Measurements from ENCODE around the gene RAPH1. TPM values are rescaled to one million over a fixed set of nuclear protein-coding genes. Genes with fewer than 3 reads are reported as not detected.
"Not testable (repeated sequence)": the region's sequence is repeated elsewhere in the genome, so short reads cannot be mapped to it uniquely, and the experiment has no call there.

Gene RAPH1
- total RNA-seq, 1 donor from 2014 or later = 71.6 TPM

GRCh38 chr2:203527719-203528118 is 7.4 kb downstream of the RAPH1 start:
- no peaks in the 10 kb centered on the region for H3K27me3 Mint-ChIP-seq (ENCODE audit: low read depth)
- TF ChIP-seq CTCF (IDR thresholded peaks at IDR 0.05) = no peak
- H3K36me3 Mint-ChIP-seq (ENCODE audit: low read depth) = no peaks in the 10 kb centered on the region
- no peaks in the 10 kb centered on the region for H3K9me3 Mint-ChIP-seq (ENCODE audit: low read depth)
- no peak overlapping the region for H3K27ac Mint-ChIP-seq (ENCODE audit: unreplicated experiment)
- DNase-seq (ENCODE audit: low spot score) = no peak
- H3K4me1 Mint-ChIP-seq (ENCODE audit: low read depth) = peaks cover 39% of the 10 kb centered on the region
- H3K4me3 Mint-ChIP-seq (ENCODE audit: unreplicated experiment) = no peak overlapping the region

GRCh38 chr2:203513268-203513667 is 21.8 kb downstream of the RAPH1 start:
- peaks cover 16% of the 10 kb centered on the region for H3K4me1 Mint-ChIP-seq (ENCODE audit: low read depth)
- H3K9me3 Mint-ChIP-seq (ENCODE audit: low read depth); H3K27ac Mint-ChIP-seq (ENCODE audit: unreplicated experiment); H3K36me3 Mint-ChIP-seq (ENCODE audit: low read depth); H3K27me3 Mint-ChIP-seq (ENCODE audit: low read depth); H3K4me3 Mint-ChIP-seq (ENCODE audit: unreplicated experiment); DNase-seq (ENCODE audit: low spot score): not testable (repeated sequence)

- no peak for TF ChIP-seq CTCF (IDR thresholded peaks at IDR 0.05)
- H3K27me3 Mint-ChIP-seq (ENCODE audit: low read depth) = no peaks in the 10 kb centered on the region
- H3K27ac Mint-ChIP-seq (ENCODE audit: unreplicated experiment) = no peak overlapping the region
- peaks cover 4% of the 10 kb centered on the region for H3K9me3 Mint-ChIP-seq (ENCODE audit: low read depth)
- peaks cover 17% of the 10 kb centered on the region for H3K4me1 Mint-ChIP-seq (ENCODE audit: low read depth)
- peaks cover 4% of the 10 kb centered on the region for H3K36me3 Mint-ChIP-seq (ENCODE audit: low read depth)
- H3K4me3 Mint-ChIP-seq (ENCODE audit: unreplicated experiment) = no peak overlapping the region
- no peak for DNase-seq (ENCODE audit: low spot score)
These were observed 24.2 kb downstream of the RAPH1 start for GRCh38 chr2:203510941-203511305.

GRCh38 chr2:203510256-203510940 is 24.7 kb downstream of the RAPH1 start:
- Mint-ChIP-seq H3K27me3 (ENCODE audit: low read depth) (no peaks in the 10 kb centered on the region), H3K4me1 (ENCODE audit: low read depth) (peaks cover 15% of the 10 kb centered on the region), H3K4me3 (ENCODE audit: unreplicated experiment) (no peak overlapping the region), H3K9me3 (ENCODE audit: low read depth) (peaks cover 4% of the 10 kb centered on the region), H3K36me3 (ENCODE audit: low read depth) (peaks cover 4% of the 10 kb centered on the region), H3K27ac (ENCODE audit: unreplicated experiment) (no peak overlapping the region)
- no peak for DNase-seq (ENCODE audit: low spot score)
- no peak for TF ChIP-seq CTCF (IDR thresholded peaks at IDR 0.05)

GRCh38 chr2:203503460-203503859 is 31.6 kb downstream of the RAPH1 start:
- H3K4me1 Mint-ChIP-seq (ENCODE audit: low read depth) = peaks cover 30% of the 10 kb centered on the region
- H3K36me3 Mint-ChIP-seq (ENCODE audit: low read depth); DNase-seq (ENCODE audit: low spot score); H3K9me3 Mint-ChIP-seq (ENCODE audit: low read depth); H3K27ac Mint-ChIP-seq (ENCODE audit: unreplicated experiment); H3K4me3 Mint-ChIP-seq (ENCODE audit: unreplicated experiment); H3K27me3 Mint-ChIP-seq (ENCODE audit: low read depth): not testable (repeated sequence)

- no peak for DNase-seq (ENCODE audit: low spot score)
- no peak for TF ChIP-seq CTCF (IDR thresholded peaks at IDR 0.05)
- no peak overlapping the region for H3K4me3 Mint-ChIP-seq (ENCODE audit: unreplicated experiment)
- H3K9me3 Mint-ChIP-seq (ENCODE audit: low read depth) = no peaks in the 10 kb centered on the region
- no peaks in the 10 kb centered on the region for H3K27me3 Mint-ChIP-seq (ENCODE audit: low read depth)
- peaks cover 6% of the 10 kb centered on the region for H3K36me3 Mint-ChIP-seq (ENCODE audit: low read depth)
- peaks cover 37% of the 10 kb centered on the region for H3K4me1 Mint-ChIP-seq (ENCODE audit: low read depth)
- H3K27ac Mint-ChIP-seq (ENCODE audit: unreplicated experiment) = peak overlapping the region; percentile 27
These were observed 33.2 kb downstream of the RAPH1 start for GRCh38 chr2:203501873-203502272.
